K562 (cell line): ENCODE data around the gene SH3BGR. TPM values are rescaled to one million over a fixed set of nuclear protein-coding genes. Genes with fewer than 3 reads are reported as not detected.

ENCODE experiments used
- ADNP ChIP-seq: fragments of 200-800 bp; sonication (Bioruptor generic); IDR thresholded peaks from 2 replicates; pipeline ENCODE4 v1.6.1; 2016; ENCODE audit warnings: missing genetic modification characterization, missing compliant biosample characterization
- CBFA2T2 ChIP-seq: fragments of 450-650 bp; conservative IDR thresholded peaks from 2 replicates; pipeline ENCODE4 v1.6.1; 2017; ENCODE audit warnings: mild to moderate bottlenecking
- CHD2 ChIP-seq: IDR thresholded peaks from 2 replicates; pipeline ENCODE4 v1.6.1; 2011; ENCODE audit warnings: low read depth, low read length
- EHMT2 ChIP-seq: fragments of 450-650 bp; IDR thresholded peaks from 2 replicates; pipeline ENCODE4 v1.6.1; 2018; ENCODE audit warnings: antibody characterized with exemption
- ETS2 ChIP-seq: IDR thresholded peaks from 2 replicates; pipeline ENCODE4 v1.6.1; 2016; ENCODE audit warnings: borderline replicate concordance, missing genetic modification characterization, mild to moderate bottlenecking, moderate library complexity, missing compliant biosample characterization; ENCODE audit not compliant: poor library complexity, severe bottlenecking
- GABPA ChIP-seq: fragments of 200-800 bp; sonication (Bioruptor generic); conservative IDR thresholded peaks from 2 replicates; pipeline ENCODE4 v1.6.1; 2016; ENCODE audit warnings: low read depth, missing genetic modification characterization, missing compliant biosample characterization
- HOXB6 ChIP-seq: fragments of 250-450 bp; sonication (Bioruptor Pico); IDR thresholded peaks from 2 replicates; pipeline ENCODE4 v1.5.1; 2022; ENCODE audit warnings: mild to moderate bottlenecking, borderline replicate concordance
- LEF1 ChIP-seq: fragments of 450-650 bp; IDR thresholded peaks from 2 replicates; pipeline ENCODE4 v1.6.1; 2016; ENCODE audit warnings: mild to moderate bottlenecking
- MAX ChIP-seq: sonication (generic); formaldehyde crosslinking; IDR thresholded peaks from 2 replicates; pipeline ENCODE4 v1.9.0; 2022; ENCODE audit warnings: mild to moderate bottlenecking, missing genetic modification reagents
- MXD1 ChIP-seq: fragments of 250-450 bp; sonication (Bioruptor Pico); IDR thresholded peaks from 2 replicates; pipeline ENCODE4 v1.8.0; 2021; ENCODE audit warnings: borderline replicate concordance, mild to moderate bottlenecking, moderate library complexity; ENCODE audit not compliant: poor library complexity, severe bottlenecking
- MYC ChIP-seq, 2 experiments: fragments of 250-450 bp in 1 of 2; sonication (Bioruptor Pico) in 1 of 2; IDR thresholded peaks; 2 replicates each; pipeline versions ENCODE4 v1.5.1 to v1.6.1; 2012 to 2021; ENCODE audit warnings: low read depth in 2 of 2, borderline replicate concordance in 1 of 2, improper control_type of control experiment in 1 of 2, low read length in 1 of 2, mild to moderate bottlenecking in 1 of 2, moderate library complexity in 1 of 2
- NRF1 ChIP-seq, 2 experiments: fragments of 450-650 bp; IDR thresholded peaks in 1 of 2; conservative IDR thresholded peaks in 1 of 2; 2 replicates each; pipeline ENCODE4 v1.6.1; 2014; ENCODE audit warnings: mild to moderate bottlenecking in 2 of 2
- PTBP1 ChIP-seq: fragments of 200-400 bp; formaldehyde crosslinking; IDR thresholded peaks from 2 replicates; pipeline ENCODE4 v1.6.1; 2017; ENCODE audit warnings: low read depth, low read length
- RBBP5 ChIP-seq: fragments of 200-600 bp; sonication (generic); IDR thresholded peaks from 2 replicates; pipeline ENCODE4 v1.6.1; 2012; ENCODE audit warnings: borderline replicate concordance, mild to moderate bottlenecking, low read length, control low read depth, inconsistent platforms; ENCODE audit not compliant: insufficient read depth, poor library complexity, severe bottlenecking
- RREB1 ChIP-seq: fragments of 250-450 bp; sonication (Bioruptor Pico); IDR thresholded peaks from 2 replicates; pipeline ENCODE4 v1.4.0; 2020
- SMARCB1 ChIP-seq: IDR thresholded peaks from 2 replicates; pipeline ENCODE4 v1.6.1; 2011; ENCODE audit warnings: improper control_type of control experiment, low read depth; ENCODE audit not compliant: insufficient read length
- TCF7 ChIP-seq: sonication (generic); IDR thresholded peaks from 2 replicates; pipeline ENCODE4 v1.6.1; 2016; ENCODE audit warnings: antibody characterized with exemption, borderline replicate concordance
- YY1 ChIP-seq, 3 experiments: IDR thresholded peaks; 2 replicates each; pipeline ENCODE4 v1.6.1; 2011; ENCODE audit warnings: low read length in 2 of 3, mild to moderate bottlenecking in 2 of 3, moderate library complexity in 2 of 3, borderline replicate concordance in 1 of 3, control low read depth in 1 of 3, low read depth in 1 of 3; ENCODE audit not compliant: insufficient read depth in 3 of 3, insufficient replicate concordance in 2 of 3, control insufficient read depth in 1 of 3, insufficient read length in 1 of 3; ENCODE audit errors: extremely low read depth in 1 of 3
- ZC3H11A ChIP-seq: IDR thresholded peaks from 2 replicates; pipeline ENCODE4 v1.6.1; 2012; ENCODE audit warnings: low read depth, low read length, improper control_type of control experiment
- ZKSCAN1 ChIP-seq: fragments of 150-350 bp; IDR thresholded peaks from 2 replicates; pipeline ENCODE4 v1.6.1; 2016; ENCODE audit warnings: low read depth, low read length
- ZNF57 ChIP-seq: fragments of 450-650 bp; formaldehyde crosslinking; IDR thresholded peaks from 2 replicates; pipeline ENCODE4 v1.4.0; 2020; ENCODE audit warnings: mild to moderate bottlenecking, moderate library complexity
- polyA plus RNA-seq, 8 experiments: library from polyadenylated mRNA; depleted of rRNA in 4 of 8; stranded (reverse) in 5 of 8; unstranded in 3 of 8; fragments of >200 nt; fragmentation: Nextera tagmentation in 2 of 8; fragmentation: Illumina TruSeq in 1 of 8; extraction: Ambion mirVana in 2 of 8; extraction: Trizol in 1 of 8; gene quantifications; 2 replicates each; pipeline versions ENCODE4 v1.2.1 to v1.2.3, GENCODE V29; 2011 to 2014; ENCODE audit warnings: inconsistent platforms in 1 of 8, missing spikeins in 1 of 8
- total RNA-seq, 7 experiments: library from RNA; depleted of rRNA in 6 of 7; stranded (reverse); fragments of >200 nt in 6 of 7; fragmentation: Illumina TruSeq in 2 of 7; extraction: Trizol in 2 of 7; gene quantifications; 2 replicates each; pipeline versions ENCODE4 v1.2.1 to v1.2.3, GENCODE V29; 2011 to 2021; ENCODE audit warnings: low replicate concordance in 1 of 7

The SH3BGR gene
- total and polyA plus RNA-seq, 9 of the 15 experiments (the other 6 are each of a cell fraction or from before 2014, with no cell fraction given), result 6.6 to 42.9 (median 25.6) TPM

GRCh38 chr21:39422527-39423241, 29.1 kb upstream of the SH3BGR start (continued):
- TF ChIP-seq RREB1 (CRISPR knock-in tag), result no peak
- no peak for TF ChIP-seq YY1 (IDR thresholded peaks at IDR 0.05; ENCODE audit: borderline replicate concordance in 1 of 3, control insufficient read depth in 1 of 3, extremely low read depth in 1 of 3, insufficient read depth in 3 of 3, insufficient read length in 1 of 3, insufficient replicate concordance in 2 of 3, low read depth in 1 of 3, low read length in 2 of 3)
- TF ChIP-seq CBFA2T2, result 0 out of 2 replicates have a peak, but pooled peaks have one; percentile 29
- TF ChIP-seq EHMT2, result peak; percentile 73
- TF ChIP-seq ZKSCAN1, result peak; percentile 94; the same call in 1 of the 2 replicates
- TF ChIP-seq LEF1, result peak; percentile 98
- peak; percentile 72 for TF ChIP-seq RBBP5
- no peak for TF ChIP-seq ETS2 (tag)
- no peak for TF ChIP-seq ZNF57 (CRISPR knock-in tag)
- TF ChIP-seq ZC3H11A, result no peak
- no peak for TF ChIP-seq MXD1 (CRISPR knock-in tag)
- TF ChIP-seq SMARCB1, result no peak
- no peak for TF ChIP-seq ADNP (tag)
- no peak for TF ChIP-seq PTBP1
- TF ChIP-seq MAX (CRISPR knock-in tag), result no peak
- no peak; the same call in 1 of the 2 replicates for TF ChIP-seq GABPA (tag)
- TF ChIP-seq HOXB6 (CRISPR knock-in tag), result no peak
- no peak for TF ChIP-seq CHD2
- TF ChIP-seq MYC (IDR thresholded peaks at IDR 0.05; ENCODE audit: low read depth, low read length), result no peak
- no peak for TF ChIP-seq MYC (CRISPR knock-in tag; IDR thresholded peaks at IDR 0.05; ENCODE audit: borderline replicate concordance, low read depth)
- TF ChIP-seq TCF7, result peak; percentile 95
- 0 out of 4 replicates have a peak, but pooled peaks of 1 of the 2 experiments have one; percentile 25 for TF ChIP-seq NRF1 (conservative IDR thresholded peaks at IDR 0.05 in 1 of 2, IDR thresholded peaks at IDR 0.05 in 1 of 2)
